NCI-H226 (cell line): Measurements from ENCODE around the gene APOL1.
A peak's percentile ranks its signal among the peaks of the same experiment; 100 is the strongest.
"Not testable (repeated sequence)": the region's sequence is repeated elsewhere in the genome, so short reads cannot be mapped to it uniquely, and the experiment has no call there.

Experiments used
- DNase-seq: peaks from one replicate; pipeline ENCODE4 v3.0.0-alpha.2; 2015

APOL1 gene

GRCh38 chr22:36252754-36253522 is at the start of gene APOL1:
APOL1 (plus strand) TSS chr22:36253133; CDS start chr22:36254956, 1,823 bp downstream.
- DNase-seq, result peak; percentile 43

- not testable (repeated sequence) for DNase-seq
Measured at GRCh38 chr22:36203441-36203840, 49.5 kb upstream of the APOL1 start.

GRCh38 chr22:36204001-36204631 is 48.8 kb upstream of the APOL1 start:
- DNase-seq, result no peak

GRCh38 chr22:36204632-36205015 is 48.3 kb upstream of the APOL1 start:
- no peak for DNase-seq

GRCh38 chr22:36205573-36205972 is 47.4 kb upstream of the APOL1 start:
- not testable (repeated sequence) for DNase-seq

GRCh38 chr22:36206255-36206654 is 46.7 kb upstream of the APOL1 start:
- no peak for DNase-seq

GRCh38 chr22:36208162-36208765 is 44.7 kb upstream of the APOL1 start:
- DNase-seq, result no peak

GRCh38 chr22:36208914-36209313 is 44.0 kb upstream of the APOL1 start:
- no peak for DNase-seq

- not testable (repeated sequence) for DNase-seq
Measured at GRCh38 chr22:36209488-36209908, 43.4 kb upstream of the APOL1 start.

GRCh38 chr22:36210224-36210623 is 42.7 kb upstream of the APOL1 start:
- no peak for DNase-seq

- DNase-seq, result no peak
Measured at GRCh38 chr22:36211237-36211861, 41.6 kb upstream of the APOL1 start.

- no peak for DNase-seq
Measured at GRCh38 chr22:36212901-36213300, 40.0 kb upstream of the APOL1 start.

GRCh38 chr22:36213586-36213985 is 39.3 kb upstream of the APOL1 start:
- no peak for DNase-seq

- DNase-seq, result no peak
Measured at GRCh38 chr22:36215981-36216380, 37.0 kb upstream of the APOL1 start.

- no peak for DNase-seq
Measured at GRCh38 chr22:36218648-36219193, 34.2 kb upstream of the APOL1 start.

- DNase-seq, result no peak
Measured at GRCh38 chr22:36220451-36220921, 32.4 kb upstream of the APOL1 start.

GRCh38 chr22:36221799-36222751 is 30.9 kb upstream of the APOL1 start:
- no peak for DNase-seq

GRCh38 chr22:36222887-36223450 is 30.0 kb upstream of the APOL1 start:
- no peak for DNase-seq

- DNase-seq, result no peak
Measured at GRCh38 chr22:36223504-36223903, 29.4 kb upstream of the APOL1 start.

GRCh38 chr22:36224245-36224644 is 28.7 kb upstream of the APOL1 start:
- no peak for DNase-seq

- no peak for DNase-seq
Measured at GRCh38 chr22:36225333-36225922, 27.5 kb upstream of the APOL1 start.
